Loucy (cell line): ENCODE results near the gene PIK3R1.

Experiments used
- H2AFZ ChIP-seq: fragments of 200-600 bp; sonication (generic); 2 replicates; pipeline ENCODE4 v1.6.0; 2016; ENCODE audit warnings: antibody characterized with exemption, mild to moderate bottlenecking, low read length, moderate library complexity
- H3F3A ChIP-seq: fragments of 200-600 bp; 2 replicates; pipeline ENCODE4 v1.6.0; 2016; ENCODE audit warnings: antibody characterized with exemption, low read depth, mild to moderate bottlenecking
- H3K27me3 ChIP-seq: fragments of 200-600 bp; sonication (generic); 2 replicates; pipeline ENCODE4 v1.6.1; 2014; ENCODE audit warnings: low read length, mild to moderate bottlenecking; ENCODE audit not compliant: insufficient read depth, poor library complexity, severe bottlenecking
- H3K36me3 ChIP-seq: fragments of 200-600 bp; sonication (generic); 2 replicates; pipeline ENCODE4 v1.6.1; 2016; ENCODE audit warnings: low read length; ENCODE audit not compliant: insufficient read depth
- H3K4me1 ChIP-seq: fragments of 200-600 bp; sonication (generic); 2 replicates; pipeline ENCODE4 v1.5.1; 2014; ENCODE audit warnings: low read length, mild to moderate bottlenecking; ENCODE audit not compliant: insufficient read depth, poor library complexity, severe bottlenecking
- H3K4me2 ChIP-seq: fragments of 200-600 bp; sonication (generic); 2 replicates; pipeline ENCODE4 v1.6.0; 2014; ENCODE audit warnings: antibody characterized with exemption, low read length, low read depth, mild to moderate bottlenecking; ENCODE audit not compliant: poor library complexity, severe bottlenecking
- H3K4me3 ChIP-seq: fragments of 200-600 bp; sonication (generic); 2 replicates; pipeline ENCODE4 v1.5.1; 2014; ENCODE audit warnings: low read length, mild to moderate bottlenecking, mixed read lengths; ENCODE audit not compliant: poor library complexity, severe bottlenecking
- H3K79me2 ChIP-seq: fragments of 200-600 bp; sonication (generic); 2 replicates; pipeline ENCODE4 v1.6.1; 2014; ENCODE audit warnings: low read length; ENCODE audit not compliant: insufficient read depth
- H3K9ac ChIP-seq: fragments of 200-600 bp; sonication (generic); 2 replicates; pipeline ENCODE4 v1.6.0; 2014; ENCODE audit warnings: mild to moderate bottlenecking, low read depth, low read length, moderate library complexity; ENCODE audit not compliant: poor library complexity, severe bottlenecking
- H3K9me2 ChIP-seq: fragments of 200-600 bp; sonication (generic); replicated peaks from 2 replicates; pipeline ENCODE4 v1.6.1; 2016; ENCODE audit warnings: low read depth, low read length, mixed read lengths
- H3K9me3 ChIP-seq: fragments of 200-600 bp; sonication (generic); 2 replicates; pipeline ENCODE4 v1.6.1; 2014; ENCODE audit warnings: mild to moderate bottlenecking, antibody characterized with exemption, low read length, low read depth; ENCODE audit not compliant: insufficient read depth
- H4K20me1 ChIP-seq: fragments of 200-600 bp; sonication (generic); 2 replicates; pipeline ENCODE4 v1.6.0; 2014; ENCODE audit warnings: antibody characterized with exemption, low read length, mild to moderate bottlenecking; ENCODE audit not compliant: insufficient read depth, poor library complexity, severe bottlenecking
- EZH2phosphoT487 ChIP-seq: fragments of 200-600 bp; IDR thresholded peaks from 2 replicates; pipeline ENCODE4 v1.6.1; 2018; ENCODE audit warnings: antibody characterized with exemption, mild to moderate bottlenecking, moderate library complexity, borderline replicate concordance
- TF ChIP-seq, protein P1 (sequence below): fragments of 200-600 bp; sonication (generic); conservative IDR thresholded peaks from 2 replicates; pipeline ENCODE4 v1.5.1; 2014; ENCODE audit warnings: mild to moderate bottlenecking, antibody characterized with exemption, low read length

PIK3R1 gene

DNA sequence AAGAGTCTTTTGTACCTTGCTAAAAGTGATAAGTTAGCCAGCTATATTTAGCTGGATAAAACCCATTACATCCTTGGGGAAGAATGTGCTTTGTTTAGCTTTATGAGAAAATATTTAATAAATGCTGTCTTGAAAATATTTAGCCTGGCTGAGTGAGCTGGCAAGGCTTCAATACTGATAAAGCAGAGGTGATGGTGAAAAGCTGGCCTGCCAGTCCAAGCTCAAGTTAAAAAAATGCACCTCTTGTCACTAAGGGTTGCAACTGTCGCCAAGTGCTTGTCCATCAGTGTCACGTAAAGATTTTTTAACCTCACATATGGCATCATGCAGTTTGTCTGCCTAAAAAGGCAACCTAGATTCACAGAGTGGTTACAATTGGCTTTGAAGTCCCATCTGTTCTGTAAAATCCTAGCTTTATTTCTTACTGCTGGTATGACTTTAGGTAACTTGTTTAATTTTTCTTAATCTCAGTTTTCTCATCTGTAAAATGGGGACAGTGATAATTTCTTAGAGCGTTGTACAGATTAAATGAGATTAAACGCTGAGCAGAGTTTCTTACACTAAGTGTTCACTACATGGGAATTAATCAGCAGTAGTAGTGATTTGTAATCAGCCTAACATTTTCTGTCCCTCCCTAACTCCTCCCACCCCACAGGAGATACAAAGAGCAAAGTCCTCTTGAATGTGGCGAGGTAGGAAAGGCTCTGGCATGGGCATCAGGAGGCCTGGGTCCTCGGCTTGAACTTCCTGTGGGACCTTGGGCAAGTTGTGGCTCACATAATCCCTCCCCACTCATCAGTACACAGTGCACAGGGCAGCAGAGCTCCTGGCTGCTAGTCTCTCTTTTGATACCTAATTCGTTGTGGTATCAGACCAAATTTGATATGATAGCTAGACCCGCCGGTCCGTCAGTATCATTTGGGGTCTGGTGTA, 48.7 kb downstream of the PIK3R1 start:
- TF ChIP-seq EZH2phosphoT487 = no peak
- TF ChIP-seq, protein P1, sequence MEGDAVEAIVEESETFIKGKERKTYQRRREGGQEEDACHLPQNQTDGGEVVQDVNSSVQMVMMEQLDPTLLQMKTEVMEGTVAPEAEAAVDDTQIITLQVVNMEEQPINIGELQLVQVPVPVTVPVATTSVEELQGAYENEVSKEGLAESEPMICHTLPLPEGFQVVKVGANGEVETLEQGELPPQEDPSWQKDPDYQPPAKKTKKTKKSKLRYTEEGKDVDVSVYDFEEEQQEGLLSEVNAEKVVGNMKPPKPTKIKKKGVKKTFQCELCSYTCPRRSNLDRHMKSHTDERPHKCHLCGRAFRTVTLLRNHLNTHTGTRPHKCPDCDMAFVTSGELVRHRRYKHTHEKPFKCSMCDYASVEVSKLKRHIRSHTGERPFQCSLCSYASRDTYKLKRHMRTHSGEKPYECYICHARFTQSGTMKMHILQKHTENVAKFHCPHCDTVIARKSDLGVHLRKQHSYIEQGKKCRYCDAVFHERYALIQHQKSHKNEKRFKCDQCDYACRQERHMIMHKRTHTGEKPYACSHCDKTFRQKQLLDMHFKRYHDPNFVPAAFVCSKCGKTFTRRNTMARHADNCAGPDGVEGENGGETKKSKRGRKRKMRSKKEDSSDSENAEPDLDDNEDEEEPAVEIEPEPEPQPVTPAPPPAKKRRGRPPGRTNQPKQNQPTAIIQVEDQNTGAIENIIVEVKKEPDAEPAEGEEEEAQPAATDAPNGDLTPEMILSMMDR = no peak
- H3K79me2 ChIP-seq = peaks cover 93% of the 10 kb centered on the region
- peaks cover 13% of the 10 kb centered on the region for H3F3A ChIP-seq
- H3K4me3 ChIP-seq = no peak overlapping the region
- peaks cover 82% of the 10 kb centered on the region for H3K4me1 ChIP-seq
- H3K9ac ChIP-seq = no peak overlapping the region
- peaks cover 26% of the 10 kb centered on the region; the same call in 1 of the 2 replicates for H3K36me3 ChIP-seq
- H3K9me3 ChIP-seq = no peaks in the 10 kb centered on the region
- H4K20me1 ChIP-seq = peaks cover 68% of the 10 kb centered on the region
- H2AFZ ChIP-seq = no peak overlapping the region
- H3K9me2 ChIP-seq = no peaks in the 10 kb centered on the region
- H3K27me3 ChIP-seq = no peaks in the 10 kb centered on the region
- peak overlapping the region; percentile 28 for H3K4me2 ChIP-seq

DNA sequence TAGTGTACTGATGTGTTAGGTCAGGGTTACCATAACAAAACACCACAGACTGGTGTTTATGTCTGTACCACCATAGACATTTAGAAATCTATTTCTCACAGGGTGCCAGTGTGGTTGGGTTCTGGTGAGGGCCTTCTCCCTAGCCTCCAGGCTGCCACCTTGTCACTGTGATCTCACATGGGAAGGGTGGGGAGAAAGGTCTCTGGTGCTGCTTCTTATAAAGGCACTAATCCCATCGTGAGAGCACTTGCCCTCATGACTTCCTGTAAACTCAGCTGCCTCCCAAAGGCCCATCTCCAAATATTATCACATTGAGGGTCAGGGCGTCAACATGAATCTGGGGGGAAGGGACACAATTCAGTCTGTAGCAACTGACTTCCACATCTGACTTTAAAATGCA, 49.8 kb downstream of the PIK3R1 start:
- H2AFZ ChIP-seq = no peak overlapping the region
- H3K4me2 ChIP-seq = peak overlapping the region; percentile 28
- no peaks in the 10 kb centered on the region for H3K9me3 ChIP-seq
- peaks cover 13% of the 10 kb centered on the region for H3F3A ChIP-seq
- H3K9ac ChIP-seq = no peak overlapping the region
- H4K20me1 ChIP-seq = peaks cover 72% of the 10 kb centered on the region
- no peaks in the 10 kb centered on the region for H3K27me3 ChIP-seq
- TF ChIP-seq EZH2phosphoT487 = no peak
- TF ChIP-seq, protein P1 = no peak
- H3K4me3 ChIP-seq = no peak overlapping the region
- H3K9me2 ChIP-seq = no peaks in the 10 kb centered on the region
- peaks cover 82% of the 10 kb centered on the region for H3K4me1 ChIP-seq
- peaks cover 15% of the 10 kb centered on the region; the same call in 1 of the 2 replicates for H3K36me3 ChIP-seq
- peaks cover 93% of the 10 kb centered on the region for H3K79me2 ChIP-seq

DNA sequence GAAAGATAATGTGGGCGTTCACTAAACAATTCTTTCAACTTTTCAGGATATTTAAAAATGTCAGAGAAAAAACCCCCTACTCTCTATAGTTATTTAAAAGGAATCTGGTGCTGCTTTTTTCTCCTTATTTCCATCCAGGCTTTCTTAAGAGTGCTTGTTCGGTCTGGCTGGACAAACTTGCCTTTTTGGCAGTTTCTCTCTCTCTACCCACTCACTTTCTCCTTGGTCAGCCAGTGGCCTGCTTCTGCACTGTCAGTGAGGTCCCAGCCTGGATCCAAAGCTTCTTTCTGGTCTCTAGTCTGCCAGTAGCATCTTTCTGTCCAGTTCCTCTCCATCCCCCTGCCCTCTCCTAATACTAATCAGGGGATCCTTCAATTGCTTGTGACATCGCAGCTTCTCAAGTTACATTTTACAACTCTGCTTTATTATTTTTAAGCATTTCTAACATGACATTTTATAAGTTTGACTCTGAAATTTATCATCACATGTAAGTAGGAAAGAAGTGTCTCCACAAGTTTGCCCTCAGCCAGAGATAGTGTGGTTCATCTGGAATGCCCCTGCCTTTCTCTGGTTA, 50.4 kb downstream of the PIK3R1 start:
- no peaks in the 10 kb centered on the region for H3K27me3 ChIP-seq
- H4K20me1 ChIP-seq = peaks cover 76% of the 10 kb centered on the region
- peaks cover 13% of the 10 kb centered on the region for H3F3A ChIP-seq
- H3K4me2 ChIP-seq = peak overlapping the region; percentile 28
- no peaks in the 10 kb centered on the region for H3K9me3 ChIP-seq
- TF ChIP-seq EZH2phosphoT487 = no peak
- no peaks in the 10 kb centered on the region for H3K9me2 ChIP-seq
- H3K9ac ChIP-seq = no peak overlapping the region
- peaks cover 92% of the 10 kb centered on the region for H3K79me2 ChIP-seq
- no peak overlapping the region for H3K4me3 ChIP-seq
- H3K4me1 ChIP-seq = peaks cover 82% of the 10 kb centered on the region
- no peak overlapping the region for H2AFZ ChIP-seq
- H3K36me3 ChIP-seq = peaks cover 12% of the 10 kb centered on the region; the same call in 1 of the 2 replicates
